D721Med (cell line): ENCODE results near the gene DDX27.

Experiments
- DNase-seq: peaks from one replicate; pipeline ENCODE4 v3.0.0; 2011; ENCODE audit warnings: low spot score; ENCODE audit not compliant: insufficient read length
- FAIRE-seq: peaks from 2 replicates; lab custom pipeline; 2011; peaks lifted over from hg19 to GRCh38; lab: Jason Lieb, UNC
- TF ChIP-seq, protein P1 (sequence below): IDR thresholded peaks from 2 replicates; pipeline ENCODE4 v1.5.1; 2012; ENCODE audit warnings: mild to moderate bottlenecking, control low read depth; ENCODE audit not compliant: insufficient read depth; ENCODE audit errors: missing control alignments

DDX27 gene

GRCh38 chr20:49285813-49286494 is 66.7 kb downstream of the DDX27 start:
- DNase-seq = no peak
- no peak for FAIRE-seq
- TF ChIP-seq, protein P1, sequence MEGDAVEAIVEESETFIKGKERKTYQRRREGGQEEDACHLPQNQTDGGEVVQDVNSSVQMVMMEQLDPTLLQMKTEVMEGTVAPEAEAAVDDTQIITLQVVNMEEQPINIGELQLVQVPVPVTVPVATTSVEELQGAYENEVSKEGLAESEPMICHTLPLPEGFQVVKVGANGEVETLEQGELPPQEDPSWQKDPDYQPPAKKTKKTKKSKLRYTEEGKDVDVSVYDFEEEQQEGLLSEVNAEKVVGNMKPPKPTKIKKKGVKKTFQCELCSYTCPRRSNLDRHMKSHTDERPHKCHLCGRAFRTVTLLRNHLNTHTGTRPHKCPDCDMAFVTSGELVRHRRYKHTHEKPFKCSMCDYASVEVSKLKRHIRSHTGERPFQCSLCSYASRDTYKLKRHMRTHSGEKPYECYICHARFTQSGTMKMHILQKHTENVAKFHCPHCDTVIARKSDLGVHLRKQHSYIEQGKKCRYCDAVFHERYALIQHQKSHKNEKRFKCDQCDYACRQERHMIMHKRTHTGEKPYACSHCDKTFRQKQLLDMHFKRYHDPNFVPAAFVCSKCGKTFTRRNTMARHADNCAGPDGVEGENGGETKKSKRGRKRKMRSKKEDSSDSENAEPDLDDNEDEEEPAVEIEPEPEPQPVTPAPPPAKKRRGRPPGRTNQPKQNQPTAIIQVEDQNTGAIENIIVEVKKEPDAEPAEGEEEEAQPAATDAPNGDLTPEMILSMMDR = no peak

DNA sequence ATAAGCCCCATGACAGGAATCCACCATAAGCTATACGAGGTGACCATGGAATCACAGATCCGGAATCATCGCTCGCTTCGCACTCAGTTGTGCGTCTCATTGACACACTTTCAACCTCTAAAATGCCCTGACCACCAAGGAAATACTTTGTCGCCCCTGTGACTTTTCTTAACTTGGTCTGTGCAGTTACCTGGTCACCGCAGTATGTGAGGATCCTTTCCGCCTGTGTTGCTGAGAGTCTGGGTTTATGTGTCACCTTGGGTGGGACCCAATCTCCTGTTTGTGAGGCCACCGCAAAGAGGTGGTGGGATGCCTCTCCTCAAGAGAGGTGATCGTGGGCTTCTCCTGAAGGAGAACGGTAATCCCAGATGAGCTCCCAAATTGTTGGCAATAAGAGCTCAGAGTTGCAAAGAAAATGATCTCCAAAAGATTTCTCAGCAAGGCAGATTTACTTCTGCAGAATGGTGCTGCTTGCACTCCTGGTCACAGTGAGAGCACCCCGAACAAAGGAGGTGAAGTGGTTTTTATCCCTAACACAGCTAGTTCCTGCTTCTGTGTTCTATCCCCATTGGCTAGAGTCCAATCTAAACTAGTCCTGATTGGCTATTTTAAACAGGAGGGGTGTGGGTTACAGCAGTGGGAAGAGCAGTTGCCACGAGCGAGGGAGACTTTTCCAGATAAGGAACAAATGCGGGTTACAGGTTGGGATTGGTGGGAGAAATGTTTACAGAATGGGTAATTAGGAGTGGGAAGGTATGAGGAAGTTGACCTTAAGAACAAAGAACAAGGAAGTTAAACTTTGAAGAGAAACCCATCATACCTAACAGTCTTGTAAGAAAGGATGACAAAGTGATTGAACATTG is 67.7 kb downstream of the DDX27 start:
- DNase-seq (no peak), FAIRE-seq (no peak)
- TF ChIP-seq, protein P1 = no peak

DNA sequence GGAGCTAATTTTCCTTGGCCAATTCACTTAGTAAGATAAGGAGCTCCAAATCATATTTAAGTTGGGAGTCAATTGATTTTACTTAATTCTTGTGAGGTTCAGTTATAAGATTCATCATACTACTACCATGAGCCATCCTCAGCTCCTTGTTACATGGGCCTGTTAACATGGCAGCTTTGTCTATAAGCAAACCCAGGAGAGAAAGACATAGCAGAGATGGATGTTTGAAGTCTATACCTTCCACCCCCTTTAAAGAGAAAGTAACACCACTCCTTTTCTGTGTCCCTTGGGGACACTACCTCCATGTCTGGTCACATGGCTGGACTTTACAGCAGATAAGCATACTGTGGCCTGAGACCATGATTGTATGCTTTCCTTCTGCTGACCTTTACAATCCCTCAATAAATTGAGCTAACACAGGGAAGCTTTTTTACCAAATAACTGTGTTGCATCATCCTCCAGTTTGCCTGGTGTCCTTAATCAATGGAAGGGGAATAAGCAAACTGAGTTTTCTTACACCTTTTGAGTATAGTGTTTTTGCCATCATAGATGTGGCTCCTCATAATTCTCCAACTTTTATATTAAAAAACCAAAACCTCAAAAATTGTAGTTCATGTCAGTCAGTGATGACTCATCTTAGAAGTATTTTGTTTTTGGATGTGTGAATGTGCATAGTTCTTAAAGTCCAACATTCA is 68.5 kb downstream of the DDX27 start:
- TF ChIP-seq, protein P1 = no peak
- DNase-seq (no peak), FAIRE-seq (no peak)

DNA sequence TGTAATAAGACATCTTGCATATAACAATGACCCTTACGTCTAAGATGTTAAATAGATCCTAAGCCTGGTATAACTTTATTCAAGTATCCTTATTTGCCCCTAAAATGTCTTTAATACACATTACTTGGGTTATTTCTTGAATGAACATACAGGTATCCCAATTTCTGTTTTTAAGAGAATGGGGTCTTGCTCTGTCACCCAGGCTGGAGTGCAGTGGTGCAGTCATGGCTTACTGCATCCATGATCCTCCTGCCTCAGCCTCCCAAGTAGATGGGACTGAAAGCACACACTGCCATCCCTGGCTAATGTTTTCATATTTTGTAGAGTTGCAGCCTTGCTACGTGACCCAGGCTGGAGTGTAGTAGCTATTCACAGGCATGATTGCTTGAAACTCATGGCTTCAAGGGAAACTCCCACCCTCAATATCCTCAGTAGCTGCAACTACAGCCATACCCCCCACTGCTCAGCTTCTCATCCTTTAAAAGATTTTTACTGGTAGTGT is 69.1 kb downstream of the DDX27 start:
- DNase-seq = no peak

GRCh38 chr20:49288784-49289696 is 69.8 kb downstream of the DDX27 start:
- DNase-seq (no peak), FAIRE-seq (no peak)
- TF ChIP-seq, protein P1 = no peak

More for the DNA sequence above, 69.1 kb downstream of the DDX27 start:
- no peak for FAIRE-seq
- TF ChIP-seq, protein P1 = no peak

GRCh38 chr20:49290608-49291191 is 71.5 kb downstream of the DDX27 start:
- no peak for FAIRE-seq
- TF ChIP-seq, protein P1 = no peak
- no peak for DNase-seq
